ENCODE data around the gene PTPRK. TPM values are rescaled to one million over a fixed set of nuclear protein-coding genes. Genes with fewer than 3 reads are reported as not detected.

The PTPRK gene
- total RNA-seq, 5 donors from 2014 or later (not counting 1 experiment from before 2014, with no cell fraction given) = 2.1 to 11.1 (median 7.3) TPM

DNA sequence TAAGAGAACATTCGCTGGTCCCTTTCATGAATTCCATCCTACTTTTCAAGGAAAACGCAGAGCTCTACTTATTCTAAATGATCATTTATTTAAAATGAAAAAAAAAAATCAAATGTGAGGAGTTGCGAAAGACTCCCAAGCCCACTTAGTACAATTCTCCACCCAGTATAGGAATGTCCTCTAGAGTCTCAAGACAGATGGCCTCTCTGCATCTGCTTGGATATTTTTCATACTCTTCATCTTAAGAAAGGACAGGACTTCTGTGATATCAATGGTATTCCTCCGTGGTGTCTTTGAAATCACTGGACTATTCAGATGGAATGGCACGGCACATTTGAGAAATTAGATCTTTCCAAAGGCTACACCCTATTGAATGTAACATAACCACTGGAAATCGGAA, 107.1 kb downstream of the PTPRK start:
- Histone ChIP-seq H3K4me3 (ENCODE audit: control insufficient read depth in 1 of 2, extremely low read depth in 1 of 2, low read length in 1 of 2) (no peak overlapping the region), H3K27ac (ENCODE audit: low read length) (no peak overlapping the region), H3K27me3 (replicated peaks in 1 of 2; ENCODE audit: control insufficient read depth in 2 of 2, extremely low read depth in 1 of 2, insufficient read depth in 2 of 2, low read length in 1 of 2) (no peaks in the 10 kb centered on the region), H3K9me3 (no peaks in the 10 kb centered on the region), H3K4me1 (ENCODE audit: control insufficient read depth in 1 of 2, extremely low read depth in 1 of 2, insufficient read depth in 2 of 2, low read length in 2 of 2) (no peaks in the 10 kb centered on the region), H3K36me3 (ENCODE audit: control insufficient read depth in 2 of 2, extremely low read depth in 1 of 2, insufficient read depth in 1 of 2, low read length in 1 of 2) (no peaks in the 10 kb centered on the region)
- CTCF ChIA-PET = interaction anchor here in 1 of 2 donors (0.6 kb wide), 1 partner anchor 15 kb away, joined by 3 read pairs; no protein-coding TSS in a partner anchor
- no peaks in the 10 kb centered on the region for H3K4me1 Mint-ChIP-seq
- no CpG with 5 or more reads among the region's 6 CpGs for WGBS (ENCODE audit: insufficient coverage)
- POLR2A ChIA-PET = no interaction called here
- H3K9me3 Mint-ChIP-seq = peaks cover 0 to 4% (median 0%) of the 10 kb centered on the region in 3 donors
- no peak for ATAC-seq (replicated peaks in 1 of 4)
- no peak overlapping the region for H3K27ac Mint-ChIP-seq
- H3K27me3 Mint-ChIP-seq = no peaks in the 10 kb centered on the region
- no peaks in the 10 kb centered on the region for H3K36me3 Mint-ChIP-seq
- DNase-seq = no peak
- H3K4me3 Mint-ChIP-seq = no peak overlapping the region

DNA sequence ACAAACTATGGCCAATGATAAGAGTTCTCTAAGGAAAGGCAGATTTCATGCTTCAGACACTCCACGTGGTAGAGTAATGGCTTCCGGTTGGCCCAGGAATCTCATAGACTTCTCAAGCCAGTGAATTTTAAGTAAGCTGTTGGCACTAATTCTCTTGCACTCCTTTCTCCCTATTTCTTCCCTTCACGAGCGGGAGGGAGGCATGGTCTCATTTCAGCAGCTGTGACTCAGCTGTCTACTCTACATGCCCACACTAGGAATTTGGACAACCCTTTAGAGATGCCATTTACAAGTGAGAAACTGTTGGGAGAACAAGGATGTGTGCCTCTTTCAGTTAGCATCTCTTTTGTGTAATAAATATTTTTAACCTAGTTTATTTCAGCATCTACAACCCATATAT, 107.7 kb downstream of the PTPRK start:
- peaks cover 0 to 2% (median 0%) of the 10 kb centered on the region in 3 donors for H3K9me3 Mint-ChIP-seq
- H3K4me1 Mint-ChIP-seq = no peaks in the 10 kb centered on the region
- no peak overlapping the region for H3K27ac Mint-ChIP-seq
- ChIA-PET POLR2A (no interaction called here), CTCF (interaction anchor here in 1 of 2 donors (0.6 kb wide), 1 partner anchor 14 kb away, joined by 3 read pairs; no protein-coding TSS in a partner anchor)
- H3K27ac ChIP-seq (ENCODE audit: low read length) = no peak overlapping the region
- no peaks in the 10 kb centered on the region for H3K27me3 ChIP-seq (replicated peaks in 1 of 2; ENCODE audit: control insufficient read depth in 2 of 2, extremely low read depth in 1 of 2, insufficient read depth in 2 of 2, low read length in 1 of 2)
- 100% methylated on average over 1 of the region's 4 CpGs for WGBS (ENCODE audit: insufficient coverage)
- no peaks in the 10 kb centered on the region for H3K36me3 Mint-ChIP-seq
- H3K4me1 ChIP-seq (ENCODE audit: control insufficient read depth in 1 of 2, extremely low read depth in 1 of 2, insufficient read depth in 2 of 2, low read length in 2 of 2) = no peaks in the 10 kb centered on the region
- no peaks in the 10 kb centered on the region for H3K27me3 Mint-ChIP-seq
- ATAC-seq (replicated peaks in 1 of 4) (no peak), DNase-seq (no peak)
- no peaks in the 10 kb centered on the region for H3K36me3 ChIP-seq (ENCODE audit: control insufficient read depth in 2 of 2, extremely low read depth in 1 of 2, insufficient read depth in 1 of 2, low read length in 1 of 2)
- H3K4me3 Mint-ChIP-seq = no peak overlapping the region
- H3K4me3 ChIP-seq (ENCODE audit: control insufficient read depth in 1 of 2, extremely low read depth in 1 of 2, low read length in 1 of 2) = no peak overlapping the region
- H3K9me3 ChIP-seq = no peaks in the 10 kb centered on the region

DNA sequence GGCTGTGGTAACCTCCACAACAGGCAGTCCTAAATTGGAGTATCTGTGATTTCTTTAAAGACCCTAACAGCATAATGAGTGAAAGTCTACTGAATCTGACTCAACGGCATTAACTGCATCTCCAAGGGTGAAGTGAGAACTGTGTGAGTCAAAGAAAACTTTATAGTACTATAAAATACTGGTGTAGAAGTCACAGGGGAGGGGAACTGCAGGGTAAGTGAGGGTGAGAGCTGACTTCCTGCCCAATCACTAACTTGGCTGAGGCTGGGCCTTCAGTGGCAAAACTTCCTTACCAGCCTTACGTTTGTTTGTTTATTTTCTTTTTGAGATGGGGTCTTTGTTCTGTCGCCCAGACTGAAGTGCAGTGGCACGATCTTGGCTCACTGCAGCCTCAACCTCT, 109.8 kb downstream of the PTPRK start:
- no peak overlapping the region for H3K27ac Mint-ChIP-seq
- H3K9me3 Mint-ChIP-seq = no peaks in the 10 kb centered on the region
- H3K36me3 Mint-ChIP-seq = no peaks in the 10 kb centered on the region
- no peaks in the 10 kb centered on the region for H3K36me3 ChIP-seq (ENCODE audit: control insufficient read depth in 2 of 2, extremely low read depth in 1 of 2, insufficient read depth in 1 of 2, low read length in 1 of 2)
- no peak overlapping the region for H3K4me3 ChIP-seq (ENCODE audit: control insufficient read depth in 1 of 2, extremely low read depth in 1 of 2, low read length in 1 of 2)
- no peaks in the 10 kb centered on the region for H3K27me3 Mint-ChIP-seq
- ChIA-PET CTCF (interaction anchor here in 1 of 2 donors (1.3 kb wide), 1 partner anchor 9 kb away, joined by 3 read pairs; no protein-coding TSS in a partner anchor), POLR2A (no interaction called here)
- DNase-seq = no peak
- H3K4me1 ChIP-seq (ENCODE audit: control insufficient read depth in 1 of 2, extremely low read depth in 1 of 2, insufficient read depth in 2 of 2, low read length in 2 of 2) = no peaks in the 10 kb centered on the region
- H3K27me3 ChIP-seq (replicated peaks in 1 of 2; ENCODE audit: control insufficient read depth in 2 of 2, extremely low read depth in 1 of 2, insufficient read depth in 2 of 2, low read length in 1 of 2) = no peaks in the 10 kb centered on the region
- no peaks in the 10 kb centered on the region for H3K4me1 Mint-ChIP-seq
- no peaks in the 10 kb centered on the region for H3K9me3 ChIP-seq
- H3K4me3 Mint-ChIP-seq = no peak overlapping the region
- WGBS (ENCODE audit: insufficient coverage) = 100% methylated on average over 2 of the region's 4 CpGs
- ATAC-seq (replicated peaks in 1 of 4) = no peak
- H3K27ac ChIP-seq (ENCODE audit: low read length) = no peak overlapping the region

DNA sequence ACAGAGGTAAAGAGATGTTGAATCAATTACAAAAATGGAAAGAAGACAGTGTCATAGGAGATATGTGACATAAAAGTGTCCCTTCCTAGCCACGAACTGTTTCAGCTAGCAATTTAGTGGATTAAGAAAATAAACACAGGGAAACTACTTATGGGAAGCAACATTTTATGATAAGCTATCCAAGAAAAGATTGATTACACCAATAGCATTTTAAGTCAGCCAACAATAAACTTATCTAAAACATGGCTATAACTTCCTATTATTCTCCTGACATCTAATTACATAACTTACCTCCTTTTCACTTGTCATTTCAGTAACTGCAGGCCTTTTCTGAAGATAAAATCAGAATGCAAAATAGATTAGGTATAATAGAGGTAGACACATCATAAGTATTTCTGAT, 111.4 kb downstream of the PTPRK start:
- CTCF ChIA-PET = no interaction called here
- Histone ChIP-seq H3K4me3 (ENCODE audit: control insufficient read depth in 1 of 2, extremely low read depth in 1 of 2, low read length in 1 of 2) (no peak overlapping the region), H3K9me3 (no peaks in the 10 kb centered on the region), H3K27ac (ENCODE audit: low read length) (no peak overlapping the region), H3K27me3 (replicated peaks in 1 of 2; ENCODE audit: control insufficient read depth in 2 of 2, extremely low read depth in 1 of 2, insufficient read depth in 2 of 2, low read length in 1 of 2) (no peaks in the 10 kb centered on the region), H3K4me1 (ENCODE audit: control insufficient read depth in 1 of 2, extremely low read depth in 1 of 2, insufficient read depth in 2 of 2, low read length in 2 of 2) (no peaks in the 10 kb centered on the region), H3K36me3 (ENCODE audit: control insufficient read depth in 2 of 2, extremely low read depth in 1 of 2, insufficient read depth in 1 of 2, low read length in 1 of 2) (no peaks in the 10 kb centered on the region)
- DNase-seq = no peak
- 80% methylated on average over 1 of the region's 1 CpG for WGBS (ENCODE audit: insufficient coverage)
- Mint-ChIP-seq H3K4me3 (no peak overlapping the region), H3K4me1 (no peaks in the 10 kb centered on the region), H3K27me3 (no peaks in the 10 kb centered on the region), H3K36me3 (no peaks in the 10 kb centered on the region), H3K9me3 (no peaks in the 10 kb centered on the region), H3K27ac (no peak overlapping the region)
- POLR2A ChIA-PET = interaction anchor here in 1 of 2 donors (0.7 kb wide), 1 partner anchor 28 kb away, joined by 4 read pairs; no protein-coding TSS in a partner anchor
- ATAC-seq (replicated peaks in 1 of 4) = no peak

DNA sequence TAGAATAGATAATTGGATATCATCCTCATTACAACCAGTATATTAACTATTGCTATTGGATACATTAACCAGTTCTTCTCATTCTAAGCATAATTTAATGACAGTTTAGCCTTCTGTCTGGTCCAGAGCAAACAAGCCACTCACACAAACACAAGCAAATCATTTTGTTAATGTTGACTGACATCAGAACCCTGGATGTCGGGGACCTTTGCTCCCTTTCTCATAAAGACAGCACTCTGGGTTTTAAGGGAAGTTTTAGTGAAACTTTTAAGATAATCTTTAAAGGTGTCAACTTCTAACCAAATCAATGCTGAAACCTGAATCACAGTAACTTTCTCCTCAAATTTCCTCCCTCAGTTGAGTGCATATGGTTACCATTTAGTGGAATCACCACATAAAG, 113.9 kb downstream of the PTPRK start:
- no peaks in the 10 kb centered on the region for H3K36me3 Mint-ChIP-seq
- POLR2A ChIA-PET = no interaction called here

DNA sequence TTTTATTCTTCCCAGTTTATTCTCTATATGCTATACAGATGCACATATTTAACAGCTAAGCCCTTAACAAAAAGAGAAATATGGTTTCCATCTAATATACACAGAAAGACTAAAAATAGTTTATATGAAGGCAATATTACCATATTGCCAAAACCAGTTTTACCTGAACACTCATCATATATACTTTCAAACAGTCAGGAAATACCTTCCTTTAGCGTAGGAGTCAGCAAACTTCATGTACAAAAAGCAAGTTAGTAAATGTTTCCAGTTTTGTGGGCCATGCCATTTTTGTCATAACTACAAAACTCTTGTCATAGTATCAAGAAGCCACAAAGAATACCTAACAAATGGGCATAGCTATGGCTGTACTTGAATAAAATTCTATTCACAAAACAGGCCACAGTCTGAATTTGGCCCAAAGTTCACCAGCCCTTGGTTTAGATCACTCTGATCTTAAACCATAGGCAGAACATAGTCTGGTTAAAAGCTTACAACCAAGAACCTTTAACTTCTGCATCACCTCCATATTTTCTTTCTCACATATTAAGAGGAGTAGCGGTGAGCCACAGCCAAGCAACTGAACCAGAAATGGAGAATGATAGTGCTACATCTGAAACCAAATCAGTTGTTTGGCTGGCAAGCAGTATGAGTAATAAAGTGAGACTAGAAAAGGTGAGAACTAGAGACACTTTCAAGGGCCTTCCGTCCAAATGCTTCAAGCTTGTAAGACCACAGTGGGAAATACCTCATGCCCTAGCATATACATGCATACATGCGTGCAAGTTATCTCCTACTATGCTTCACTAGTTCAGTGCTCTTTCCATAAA, 116.6 kb downstream of the PTPRK start:
- no peak overlapping the region for H3K27ac ChIP-seq (ENCODE audit: low read length)
- no peaks in the 10 kb centered on the region for H3K4me1 ChIP-seq (ENCODE audit: control insufficient read depth in 1 of 2, extremely low read depth in 1 of 2, insufficient read depth in 2 of 2, low read length in 2 of 2)
- Mint-ChIP-seq H3K36me3 (no peaks in the 10 kb centered on the region), H3K9me3 (no peaks in the 10 kb centered on the region), H3K4me3 (no peak overlapping the region), H3K27ac (no peak overlapping the region), H3K27me3 (no peaks in the 10 kb centered on the region), H3K4me1 (peaks cover 0 to 2% (median 0%) of the 10 kb centered on the region in 3 donors)
- ChIA-PET POLR2A (no interaction called here), CTCF (interaction anchor here in 1 of 2 donors (0.7 kb wide), 1 partner anchor 47 kb away, joined by 3 read pairs; no protein-coding TSS in a partner anchor)
- no peaks in the 10 kb centered on the region for H3K36me3 ChIP-seq (ENCODE audit: control insufficient read depth in 2 of 2, extremely low read depth in 1 of 2, insufficient read depth in 1 of 2, low read length in 1 of 2)
- H3K9me3 ChIP-seq = no peaks in the 10 kb centered on the region
- H3K27me3 ChIP-seq (replicated peaks in 1 of 2; ENCODE audit: control insufficient read depth in 2 of 2, extremely low read depth in 1 of 2, insufficient read depth in 2 of 2, low read length in 1 of 2) = no peaks in the 10 kb centered on the region
- ATAC-seq (replicated peaks in 1 of 4) = no peak
- 100% methylated on average over 1 of the region's 4 CpGs for WGBS (ENCODE audit: insufficient coverage)
- DNase-seq = no peak
- no peak overlapping the region for H3K4me3 ChIP-seq (ENCODE audit: control insufficient read depth in 1 of 2, extremely low read depth in 1 of 2, low read length in 1 of 2)

More for the DNA sequence above, 113.9 kb downstream of the PTPRK start:
- Histone ChIP-seq H3K27ac (ENCODE audit: low read length) (no peak overlapping the region), H3K27me3 (replicated peaks in 1 of 2; ENCODE audit: control insufficient read depth in 2 of 2, extremely low read depth in 1 of 2, insufficient read depth in 2 of 2, low read length in 1 of 2) (no peaks in the 10 kb centered on the region), H3K9me3 (no peaks in the 10 kb centered on the region), H3K4me3 (ENCODE audit: control insufficient read depth in 1 of 2, extremely low read depth in 1 of 2, low read length in 1 of 2) (no peak overlapping the region), H3K4me1 (ENCODE audit: control insufficient read depth in 1 of 2, extremely low read depth in 1 of 2, insufficient read depth in 2 of 2, low read length in 2 of 2) (no peaks in the 10 kb centered on the region), H3K36me3 (ENCODE audit: control insufficient read depth in 2 of 2, extremely low read depth in 1 of 2, insufficient read depth in 1 of 2, low read length in 1 of 2) (no peaks in the 10 kb centered on the region)
- Mint-ChIP-seq H3K9me3 (no peaks in the 10 kb centered on the region), H3K4me3 (no peak overlapping the region), H3K4me1 (peaks cover 0 to 2% (median 0%) of the 10 kb centered on the region in 3 donors), H3K27ac (no peak overlapping the region), H3K27me3 (no peaks in the 10 kb centered on the region)
- CTCF ChIA-PET = no interaction called here
- WGBS (ENCODE audit: insufficient coverage) = no CpG with 5 or more reads among the region's 1 CpG
- no peak for ATAC-seq (replicated peaks in 1 of 4)
- DNase-seq = no peak
